ENCODE results near the gene SOCS2.

Gene SOCS2

DNA sequence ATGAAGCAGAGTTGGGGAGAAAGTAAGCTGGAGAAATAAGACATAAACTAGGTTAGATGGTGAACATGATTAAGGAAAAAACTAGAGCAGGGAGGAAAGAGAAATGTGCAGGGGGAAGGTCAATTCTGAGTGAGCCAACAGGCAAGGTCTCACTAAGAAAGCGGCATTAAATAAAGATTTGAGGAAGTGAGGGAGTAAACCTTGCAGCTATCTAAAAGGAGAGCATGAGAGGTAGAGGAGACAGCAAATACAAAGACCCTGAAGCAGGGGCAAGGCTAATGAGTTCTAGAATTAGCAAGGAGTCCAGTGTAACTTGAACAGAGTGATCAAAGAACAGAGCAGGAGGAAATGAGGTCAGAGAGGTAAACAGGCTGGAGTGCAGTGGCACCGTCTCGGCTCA lies 4.4 kb upstream of the SOCS2 start:
- no peak for DNase-seq

DNA sequence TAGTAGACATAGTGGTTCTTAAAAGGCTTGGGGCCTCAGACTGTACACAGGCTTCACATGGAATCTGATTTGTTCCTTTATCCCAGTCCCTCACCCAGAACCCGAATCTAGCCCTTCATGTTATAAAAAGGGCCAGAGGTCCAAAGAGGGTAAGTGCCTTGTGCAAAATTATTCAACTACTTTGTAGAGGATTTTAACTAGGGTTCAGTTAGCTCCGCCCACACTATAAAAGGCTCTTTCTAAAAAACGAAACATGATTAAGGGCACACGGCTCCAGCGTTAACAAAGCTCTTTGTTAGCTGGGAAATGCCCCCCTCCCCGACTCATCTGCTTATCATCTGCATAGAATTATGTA lies 3.2 kb upstream of the SOCS2 start:
- no peak for DNase-seq

DNA sequence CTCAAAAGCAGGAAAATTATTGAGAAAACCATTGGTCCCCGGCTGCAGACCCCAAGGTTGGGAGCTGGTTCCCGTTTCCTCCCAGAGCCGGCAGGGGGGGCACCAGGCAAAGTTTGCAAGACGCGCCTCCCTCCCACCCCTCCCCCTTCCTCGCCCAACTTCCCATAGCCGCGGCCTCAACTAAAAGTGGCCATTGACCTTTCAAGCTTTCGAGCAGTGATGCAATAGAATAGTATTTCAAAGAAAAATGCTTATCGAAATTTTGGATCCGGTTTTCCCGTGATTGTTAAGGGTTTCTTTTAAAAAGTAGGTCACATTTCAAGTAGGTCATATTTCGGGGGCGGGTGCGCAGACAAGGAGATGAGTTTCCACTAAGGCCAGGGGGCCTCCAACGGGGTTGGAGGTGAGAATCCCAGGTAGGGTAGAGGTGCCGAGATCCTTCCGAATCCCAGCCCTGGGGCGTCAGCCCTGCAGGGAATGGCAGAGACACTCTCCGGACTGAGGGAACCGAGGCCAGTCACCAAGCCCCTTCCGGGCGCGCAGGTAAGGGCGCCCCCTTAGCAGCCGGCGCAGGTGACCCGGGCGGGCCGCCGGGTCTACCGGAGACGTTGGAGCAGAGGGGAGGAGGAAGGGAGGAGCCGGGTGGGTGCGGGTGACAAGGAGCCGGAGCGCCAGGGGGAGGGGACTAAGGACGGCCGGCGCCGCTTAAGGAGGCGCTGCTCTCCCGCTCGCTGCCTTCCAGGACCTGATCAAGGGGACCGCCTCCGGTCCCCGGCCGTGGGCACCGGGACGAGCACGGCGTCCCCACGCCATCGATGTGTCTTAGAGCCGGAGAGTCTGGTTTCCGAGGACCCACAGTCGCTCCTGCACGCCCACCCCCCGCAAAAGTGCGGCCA lies 2.6 kb upstream of the SOCS2 start:
- peak; percentile 93 for DNase-seq

DNA sequence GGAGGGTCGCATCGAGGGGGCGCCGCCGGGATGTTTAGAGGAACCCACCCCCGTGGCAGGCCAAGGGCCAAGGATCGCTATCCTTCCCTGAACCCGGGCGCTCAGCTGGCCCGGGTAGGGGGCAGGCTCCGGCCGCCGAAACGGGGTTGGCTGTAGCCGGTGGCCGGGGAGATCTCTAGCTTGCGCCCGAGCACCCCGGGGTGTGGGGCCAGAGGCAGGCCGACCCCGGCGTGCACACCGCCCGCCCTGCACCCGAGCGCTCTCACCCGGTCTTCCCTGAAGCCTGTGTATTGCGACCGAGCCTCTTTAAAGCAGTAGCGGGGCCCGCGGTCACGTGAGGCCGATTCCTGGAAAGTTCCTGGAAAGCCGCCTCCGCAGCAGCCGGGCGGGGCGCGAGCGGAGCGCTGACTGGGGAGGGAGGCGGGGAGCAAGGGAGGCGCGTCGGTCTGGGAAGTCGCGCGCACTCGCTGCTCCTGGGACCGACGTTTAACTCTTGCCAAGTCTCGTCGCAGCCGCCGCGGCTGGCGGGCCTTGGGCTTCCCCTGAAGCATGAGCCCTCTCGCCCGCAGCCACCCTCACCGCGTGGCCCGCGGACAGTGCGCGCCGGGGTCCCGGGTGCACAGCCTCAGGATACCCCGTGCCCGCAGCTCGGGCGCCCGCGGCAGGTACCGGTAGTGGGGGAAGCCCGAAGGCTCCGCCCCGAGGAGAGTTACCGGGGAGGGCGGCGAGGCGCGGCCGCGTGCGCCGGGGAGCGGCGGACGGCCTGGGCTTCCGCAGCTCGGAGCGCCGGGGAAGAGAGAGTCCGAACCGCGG lies 1.7 kb upstream of the SOCS2 start:
- DNase-seq, result peak; percentile 97

DNA sequence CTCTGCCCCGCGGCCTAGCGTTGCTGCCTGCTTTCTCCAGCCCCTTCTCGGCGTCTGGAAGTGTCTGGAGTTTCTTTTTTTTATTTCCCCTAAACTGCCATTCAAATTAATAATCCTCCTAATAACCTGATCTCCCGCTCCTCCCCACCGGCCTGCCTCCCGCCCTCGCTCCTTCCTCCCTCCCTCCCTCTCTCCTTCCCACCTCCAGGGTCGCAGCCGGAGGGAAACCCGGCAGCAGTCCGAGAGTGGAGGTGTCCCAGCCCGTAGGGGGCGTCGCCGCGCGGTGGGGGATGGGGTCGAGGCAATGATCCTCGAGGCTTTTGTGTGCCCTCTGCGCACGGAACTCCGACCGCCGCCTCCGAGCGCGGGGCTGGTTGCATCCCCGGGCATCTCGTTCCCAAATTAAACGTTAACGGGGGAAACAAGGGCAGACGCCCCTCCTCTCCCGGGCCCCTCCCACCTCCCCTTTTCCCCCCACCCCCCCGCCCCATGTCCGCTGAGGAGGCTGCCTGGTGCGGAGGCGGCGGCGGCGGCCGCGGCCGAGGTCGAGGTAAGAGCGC lies 1.0 kb upstream of the SOCS2 start:
- peak; percentile 90 for DNase-seq

DNA sequence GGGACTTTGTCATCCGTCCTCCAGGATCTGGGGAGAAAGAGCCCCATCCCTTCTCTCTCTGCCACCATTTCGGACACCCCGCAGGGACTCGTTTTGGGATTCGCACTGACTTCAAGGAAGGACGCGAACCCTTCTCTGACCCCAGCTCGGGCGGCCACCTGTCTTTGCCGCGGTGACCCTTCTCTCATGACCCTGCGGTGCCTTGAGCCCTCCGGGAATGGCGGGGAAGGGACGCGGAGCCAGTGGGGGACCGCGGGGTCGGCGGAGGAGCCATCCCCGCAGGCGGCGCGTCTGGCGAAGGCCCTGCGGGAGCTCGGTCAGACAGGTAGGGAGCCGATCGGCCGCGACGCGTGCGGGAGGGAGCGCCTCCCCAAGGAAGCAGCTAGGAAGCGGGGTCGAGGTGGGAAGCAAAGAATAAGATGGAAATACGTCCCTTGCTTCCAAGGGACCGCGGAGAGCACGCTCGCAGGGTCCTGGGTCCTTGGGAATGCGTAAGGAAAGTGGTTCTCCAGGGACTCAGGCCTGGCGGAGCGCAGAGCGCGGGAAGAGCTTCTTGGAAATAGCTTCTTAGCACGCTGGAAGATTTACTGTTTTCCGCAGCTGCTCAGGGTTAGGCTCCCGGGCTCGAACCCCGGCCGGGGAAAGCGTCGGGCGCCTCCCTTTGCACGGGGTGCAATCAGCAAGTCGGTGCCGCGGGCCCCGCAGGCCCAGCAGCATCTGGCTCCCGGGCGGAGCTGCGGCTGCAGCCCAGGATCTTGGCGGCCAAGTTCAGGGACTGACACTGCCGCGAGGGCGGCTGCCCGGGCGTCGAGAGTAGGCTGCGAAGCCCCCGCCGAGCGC lies 457 bp downstream of the SOCS2 start:
- DNase-seq, result peak; percentile 63

DNA sequence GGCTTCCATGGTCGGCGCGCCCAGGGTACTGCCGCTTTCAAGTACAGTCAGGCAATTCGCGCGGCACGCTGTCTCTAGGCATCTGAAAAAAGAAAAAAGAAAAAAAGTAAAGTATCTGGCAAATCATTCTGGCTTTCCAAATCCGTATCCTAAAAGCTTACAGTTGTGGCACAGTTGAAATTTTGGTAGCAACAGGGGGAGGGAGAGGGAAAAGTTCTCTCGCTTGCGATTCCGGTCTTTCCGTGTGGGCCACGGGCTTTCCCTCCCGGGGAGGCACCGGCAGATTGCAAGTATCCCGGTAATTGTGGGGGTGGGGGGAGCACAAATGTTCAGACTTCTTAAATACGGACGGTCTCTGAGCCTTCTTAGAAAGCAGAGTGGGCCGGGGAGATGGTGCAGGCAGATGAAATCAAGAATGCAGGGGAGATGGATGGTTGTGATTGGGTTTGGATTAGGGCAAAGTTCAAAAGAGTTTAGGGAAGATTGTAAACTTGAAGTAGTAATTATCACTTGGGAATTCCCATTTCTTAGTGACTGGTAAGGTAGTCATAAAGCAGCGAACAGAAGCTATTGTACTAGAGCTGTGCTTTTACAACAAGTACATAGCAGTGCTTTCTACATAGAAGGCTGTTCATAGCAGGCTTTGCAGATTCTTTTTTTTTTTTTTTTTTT lies 1.2 kb downstream of the SOCS2 start:
- no peak for DNase-seq

DNA sequence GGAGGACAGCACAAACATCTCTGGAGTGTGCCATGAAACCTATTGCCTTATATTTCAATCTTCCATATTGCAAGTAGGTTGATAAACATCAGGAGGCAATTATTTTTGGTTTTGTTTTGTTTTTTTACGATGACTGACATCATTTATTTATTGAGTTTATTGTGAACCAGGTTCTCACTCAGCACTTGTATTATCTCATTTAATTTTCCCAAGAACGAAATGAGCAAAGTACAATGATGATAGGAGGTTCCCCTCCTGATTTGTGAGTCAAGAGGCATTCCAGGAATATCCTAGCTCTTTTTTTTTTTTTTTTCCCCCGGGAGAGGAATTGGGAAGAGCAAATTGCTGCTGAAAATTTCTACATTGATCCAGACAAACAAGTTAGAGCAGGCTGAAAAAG lies 4.7 kb downstream of the SOCS2 start:
- no peak for DNase-seq

DNA sequence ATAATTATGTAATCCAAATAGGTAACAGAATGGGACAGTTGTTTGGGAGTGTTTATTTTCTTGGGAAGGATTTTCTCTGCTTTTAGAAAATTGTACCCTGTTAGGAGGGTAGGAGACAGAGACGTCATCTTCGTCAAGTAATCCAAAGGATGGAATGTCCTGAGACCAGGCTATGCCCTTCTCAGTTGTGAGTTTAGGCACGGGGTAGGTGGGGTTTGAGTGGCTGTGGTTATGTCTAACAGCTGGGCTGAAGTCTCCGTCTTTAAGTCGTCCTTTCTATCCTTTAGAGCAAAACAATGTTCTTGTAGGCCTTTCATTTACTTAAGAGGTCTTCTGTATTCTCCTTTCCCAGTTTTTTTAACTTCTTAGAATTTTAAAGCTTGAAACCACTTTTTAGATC lies 5.7 kb downstream of the SOCS2 start:
- DNase-seq, result no peak

DNA sequence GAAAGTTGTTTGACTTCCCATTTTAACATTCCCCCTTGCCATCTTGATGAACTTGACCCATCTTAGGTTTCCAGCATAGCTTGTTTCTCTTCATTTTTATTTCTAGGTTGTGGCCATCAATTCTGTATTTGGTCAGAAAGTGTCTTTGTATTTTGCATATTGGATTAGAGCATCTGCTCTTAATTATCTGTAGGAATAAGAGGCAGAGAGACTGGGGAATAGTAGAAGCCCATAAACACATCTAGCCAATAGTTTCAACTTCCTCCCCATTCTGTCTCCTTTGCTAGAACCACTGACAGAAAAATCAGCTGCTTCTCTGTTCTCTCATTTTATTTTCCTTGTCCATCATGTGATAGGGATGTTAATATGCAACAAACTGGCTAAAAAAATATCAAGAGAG lies 8.2 kb downstream of the SOCS2 start:
- DNase-seq, result no peak

DNA sequence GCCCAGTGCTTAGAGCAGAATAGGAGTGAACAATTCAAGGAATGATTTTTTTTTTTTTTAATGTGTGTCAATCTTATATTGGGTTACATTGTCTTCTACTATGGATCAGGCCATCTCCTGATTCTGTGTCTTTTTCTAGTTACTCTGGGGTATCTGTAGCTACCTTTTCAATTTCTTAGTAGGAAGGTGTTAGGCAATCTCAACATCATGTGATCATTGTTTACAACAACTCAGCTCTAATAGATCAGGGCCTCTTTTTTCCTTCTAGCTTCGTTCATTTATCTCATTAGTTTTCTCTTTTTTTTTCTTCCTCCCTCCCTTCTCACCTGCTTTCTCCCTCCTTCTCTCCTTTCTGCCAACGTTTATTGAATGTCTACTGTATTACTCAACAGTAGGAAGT lies 8.9 kb downstream of the SOCS2 start:
- no peak for DNase-seq

DNA sequence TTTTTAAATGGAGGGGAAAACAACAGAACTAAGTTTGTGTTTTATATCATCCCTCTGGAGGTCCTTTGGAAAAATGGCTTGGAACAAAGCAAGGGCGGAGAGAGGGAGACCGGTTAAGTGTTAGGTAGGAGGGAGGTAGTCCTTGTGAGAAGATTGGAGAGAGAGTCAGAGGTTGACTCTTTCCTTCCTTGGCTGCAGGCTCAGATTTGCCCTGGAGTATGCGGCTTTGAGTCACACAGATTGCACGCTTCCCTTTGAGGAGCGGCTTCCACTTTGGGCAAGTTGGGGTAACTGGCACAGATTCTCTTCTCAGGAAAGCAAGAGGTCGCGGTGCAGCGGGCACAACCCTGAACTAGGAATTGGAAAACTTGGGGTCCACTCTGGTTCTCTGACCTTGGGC lies 9.9 kb downstream of the SOCS2 start:
- DNase-seq, result no peak

DNA sequence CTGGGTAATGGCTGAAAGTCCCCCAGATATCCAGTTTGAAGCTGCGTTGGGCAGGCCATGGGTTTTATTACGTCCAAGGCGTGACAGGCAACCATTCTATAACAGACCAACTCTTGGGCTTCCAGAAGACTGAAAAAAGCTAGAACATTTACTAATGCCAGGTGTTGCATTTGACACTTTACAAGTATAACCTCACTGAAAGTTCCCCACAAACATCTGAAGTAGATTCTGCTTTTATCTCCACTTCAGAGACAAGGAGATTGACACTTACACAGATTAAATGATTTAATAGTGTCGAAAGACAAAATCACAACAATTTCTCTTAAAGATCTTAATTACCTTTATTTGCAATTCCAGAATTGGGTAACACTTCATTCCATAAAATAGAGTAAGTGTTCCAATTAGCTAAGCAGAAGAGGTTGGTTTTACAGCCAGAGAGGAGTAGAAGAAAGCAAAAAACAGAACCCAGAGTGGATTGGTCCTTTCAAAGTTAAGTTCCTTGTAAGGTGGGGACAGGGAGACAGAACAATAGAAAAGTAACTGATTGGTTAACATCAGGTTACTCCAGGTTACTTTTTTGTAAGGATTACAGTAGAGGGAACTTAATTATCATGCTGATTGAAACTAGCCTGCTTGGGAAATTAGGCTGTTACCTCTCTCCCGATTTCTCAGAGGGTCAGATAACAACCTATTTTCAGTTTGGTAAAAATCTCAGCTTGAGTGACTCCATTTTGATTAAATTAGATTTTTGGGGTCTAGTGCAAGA lies 11.3 kb downstream of the SOCS2 start:
- no peak for DNase-seq

DNA sequence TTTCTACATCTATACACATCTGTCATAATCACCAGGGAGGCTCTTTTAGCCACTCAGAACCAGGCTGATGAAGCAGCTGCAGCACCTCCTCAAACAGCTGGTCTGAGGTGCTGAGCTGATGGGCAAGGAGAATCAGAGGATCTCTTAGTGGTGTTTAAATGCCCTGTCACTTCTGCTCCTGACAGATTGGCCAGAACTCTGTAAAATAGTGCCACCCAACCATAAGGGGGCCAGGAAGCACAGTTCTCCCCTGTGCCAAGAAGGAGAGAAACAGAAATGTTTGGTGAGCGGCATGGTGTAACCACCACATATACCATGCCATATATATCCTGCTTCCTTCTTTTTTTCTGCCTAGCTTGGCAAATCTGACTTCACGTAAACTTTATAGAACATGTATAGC lies 12.8 kb downstream of the SOCS2 start:
- no peak for DNase-seq

DNA sequence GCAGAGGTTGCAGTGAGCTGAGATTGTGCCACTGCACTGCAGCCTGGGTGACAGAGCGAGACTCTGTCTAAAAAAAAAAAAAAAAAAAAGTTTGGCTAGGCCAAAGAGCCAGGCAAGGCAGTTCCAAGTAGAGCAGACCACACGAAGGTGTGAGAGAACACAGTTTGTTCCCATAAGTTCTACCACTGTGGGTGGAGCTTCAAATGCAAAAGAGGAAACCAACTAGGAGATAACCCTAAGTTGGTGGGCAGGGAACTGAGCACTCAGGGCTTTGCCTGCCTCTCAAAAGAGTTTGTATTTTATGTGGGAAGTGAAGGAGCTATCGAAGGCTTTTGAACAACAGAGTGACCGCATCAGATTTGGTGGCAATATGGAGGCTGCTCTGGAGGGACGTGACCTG lies 15.1 kb downstream of the SOCS2 start:
- DNase-seq, result no peak

DNA sequence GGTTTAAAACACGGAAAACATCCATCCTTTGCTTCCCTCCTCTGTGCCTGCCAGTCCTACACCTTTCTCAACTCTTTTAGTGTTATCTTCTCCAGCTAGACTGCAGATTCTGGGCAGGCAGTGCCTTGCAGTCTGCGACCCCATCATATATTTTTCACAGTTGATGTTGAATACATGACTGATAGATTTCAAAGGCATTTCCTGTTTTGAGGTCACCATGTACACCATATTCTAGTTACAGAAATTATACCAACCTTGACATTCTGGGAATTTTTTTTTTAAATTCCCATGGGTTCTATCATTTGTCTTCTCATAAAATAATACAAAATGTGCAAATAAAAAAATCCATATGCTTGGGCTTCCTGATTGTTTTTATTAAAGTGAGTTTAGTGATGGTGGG lies 16.6 kb downstream of the SOCS2 start:
- DNase-seq, result no peak

DNA sequence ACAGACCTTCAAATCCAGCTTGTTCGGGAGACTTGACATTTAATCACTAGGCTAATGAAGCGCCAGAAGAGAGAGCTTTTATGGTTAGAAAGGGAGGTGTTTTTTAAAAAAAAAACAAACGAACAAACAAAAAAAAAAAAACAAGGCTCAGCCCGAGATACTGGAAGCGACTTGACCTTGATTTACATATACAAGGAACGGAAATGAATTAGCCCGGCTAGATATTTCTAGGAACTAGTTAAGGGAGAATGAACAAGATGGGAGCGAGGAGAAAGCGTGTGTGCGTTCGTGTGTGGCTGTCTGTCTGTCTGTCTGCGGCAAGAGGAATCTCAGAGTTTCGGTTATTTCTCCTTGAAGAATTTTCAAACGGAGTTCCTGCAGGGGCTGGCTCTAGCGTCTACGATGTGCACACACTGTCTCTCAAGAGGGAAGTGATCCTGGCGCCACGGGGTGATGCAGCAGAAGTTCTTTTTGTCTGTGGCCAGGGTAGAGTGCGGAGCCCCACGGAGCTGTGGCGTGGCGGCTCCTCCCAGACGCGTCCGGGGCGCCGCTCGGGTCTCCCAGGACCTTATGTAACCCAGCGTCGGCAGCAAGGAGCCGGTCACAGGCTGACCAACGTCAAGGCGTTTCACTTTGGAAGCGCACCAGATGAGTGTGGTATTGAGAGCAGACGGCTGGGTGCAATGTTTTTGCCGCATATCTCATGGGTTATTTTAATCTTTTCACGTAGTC lies 18.8 kb downstream of the SOCS2 start:
- peak; percentile 76 for DNase-seq

DNA sequence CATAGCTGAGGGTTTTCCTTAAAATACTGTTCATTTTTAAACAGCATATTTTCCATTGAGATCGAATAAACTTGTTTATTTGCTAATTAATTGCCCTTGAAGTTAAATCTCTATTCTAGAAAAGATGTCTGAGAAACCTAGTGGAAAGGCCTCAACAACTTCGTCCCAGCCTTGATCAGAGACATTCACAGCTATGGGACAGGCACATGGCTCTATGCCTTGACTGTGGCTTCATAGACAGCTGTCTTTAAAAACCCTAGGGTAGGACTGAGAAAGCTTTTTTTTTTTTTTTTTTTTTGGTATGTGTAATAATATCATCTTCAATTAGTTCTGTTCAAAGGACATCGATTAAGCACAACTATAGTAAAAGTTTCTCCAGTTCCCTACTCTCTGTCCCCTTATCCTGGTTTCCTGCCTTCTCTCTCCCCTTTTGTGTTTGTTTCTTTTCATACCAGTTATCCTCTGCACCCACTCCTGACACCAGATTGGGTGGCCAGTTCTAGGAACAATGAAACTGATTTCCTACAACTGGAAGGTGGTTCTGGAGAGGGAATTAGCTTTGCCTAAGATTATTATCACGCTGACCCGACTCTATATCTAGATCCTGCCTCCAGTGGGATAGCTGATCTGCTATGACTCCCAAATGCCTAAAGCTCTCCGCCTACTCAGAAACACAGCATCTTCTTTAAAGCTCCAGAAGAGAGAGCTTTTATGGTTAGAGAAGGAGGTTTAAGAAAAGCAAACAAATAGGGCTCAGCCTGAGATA lies 20.3 kb downstream of the SOCS2 start:
- DNase-seq, result no peak

DNA sequence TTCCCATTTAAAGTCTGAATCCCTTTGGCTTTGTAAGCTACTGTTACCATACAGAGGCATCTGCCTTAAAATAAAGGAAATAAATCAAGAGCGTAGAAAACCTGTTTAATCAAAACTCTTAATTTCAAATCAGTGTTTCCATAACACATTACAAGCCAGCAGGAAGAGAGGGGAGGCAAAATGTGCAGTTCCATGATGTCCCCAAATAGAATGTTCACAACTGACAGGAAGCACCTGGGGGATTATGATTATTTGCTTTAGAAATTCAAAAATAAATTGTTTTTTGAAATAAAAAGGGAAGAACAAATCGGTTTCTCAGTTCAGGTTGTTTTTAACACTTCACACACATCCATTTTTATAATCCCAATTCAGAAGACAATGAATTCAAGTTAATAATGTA lies 21.4 kb downstream of the SOCS2 start:
- no peak for DNase-seq

DNA sequence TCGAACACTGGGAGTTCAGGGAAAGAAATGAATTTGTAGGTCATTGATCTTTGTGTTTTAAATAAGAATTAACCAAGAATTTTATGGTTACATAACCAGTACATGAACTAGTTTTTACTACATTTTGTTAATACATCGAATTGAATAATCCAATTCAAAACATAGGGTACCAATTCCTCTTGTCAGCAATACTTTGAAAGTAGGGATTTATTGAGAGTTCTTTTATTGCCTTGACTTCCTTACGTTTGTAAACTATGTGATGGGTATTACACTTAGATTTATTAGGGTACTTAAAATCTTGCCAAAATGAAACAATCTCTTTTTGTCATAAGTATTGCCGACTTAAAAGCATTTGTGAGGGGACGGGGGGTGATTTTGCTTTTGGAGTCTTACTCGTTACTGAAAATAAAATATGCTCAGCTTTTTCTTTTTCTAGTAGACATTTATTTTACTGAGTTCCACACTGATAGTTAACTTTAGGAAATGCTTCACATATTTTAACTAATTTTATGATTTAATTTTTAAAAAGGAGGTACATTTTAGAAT lies 22.4 kb downstream of the SOCS2 start:
- DNase-seq, result no peak

Data from right forelimb (tissue), 1 donor.